Chondrocyte (in vitro differentiated cells): Measurements from ENCODE around the gene FHIP1B. TPM values are rescaled to one million over a fixed set of nuclear protein-coding genes. Genes with fewer than 3 reads are reported as not detected.

ENCODE experiments used
- DNase-seq: peaks from one replicate; pipeline ENCODE4 v3.0.0; 2021; ENCODE audit warnings: mixed read lengths, low spot score
- H3K27ac Mint-ChIP-seq: one replicate; pipeline ENCODE4 v1.8.0; 2021; ENCODE audit warnings: mild to moderate bottlenecking, moderate library complexity, mixed read lengths; ENCODE audit not compliant: unreplicated experiment
- H3K27me3 Mint-ChIP-seq: 2 replicates; pipeline ENCODE4 v1.8.0; 2021; ENCODE audit warnings: low read depth, mixed read lengths
- H3K36me3 Mint-ChIP-seq: 2 replicates; pipeline ENCODE4 v1.8.0; 2021; ENCODE audit warnings: low read depth, mixed read lengths
- H3K4me1 Mint-ChIP-seq: 2 replicates; pipeline ENCODE4 v1.8.0; 2021; ENCODE audit warnings: low read depth, mild to moderate bottlenecking, mixed read lengths
- H3K4me3 Mint-ChIP-seq: one replicate; pipeline ENCODE4 v1.8.0; 2021; ENCODE audit warnings: mild to moderate bottlenecking, moderate library complexity, mixed read lengths; ENCODE audit not compliant: unreplicated experiment
- H3K9me3 Mint-ChIP-seq: 2 replicates; pipeline ENCODE4 v1.8.0; 2021; ENCODE audit warnings: low read depth, mixed read lengths
- total RNA-seq: library from RNA; stranded (reverse); gene quantifications from 3 replicates; pipeline ENCODE4 v1.2.1, GENCODE V29; 2021
- TF ChIP-seq, protein P1 (sequence below): fragments of 200-600 bp; sonication (generic); IDR thresholded peaks from 2 replicates; pipeline ENCODE4 v1.5.0; 2021; ENCODE audit warnings: antibody characterized with exemption, mild to moderate bottlenecking, moderate library complexity

The FHIP1B gene
- total RNA-seq, 1 donor from 2014 or later: 19.8 TPM

DNA sequence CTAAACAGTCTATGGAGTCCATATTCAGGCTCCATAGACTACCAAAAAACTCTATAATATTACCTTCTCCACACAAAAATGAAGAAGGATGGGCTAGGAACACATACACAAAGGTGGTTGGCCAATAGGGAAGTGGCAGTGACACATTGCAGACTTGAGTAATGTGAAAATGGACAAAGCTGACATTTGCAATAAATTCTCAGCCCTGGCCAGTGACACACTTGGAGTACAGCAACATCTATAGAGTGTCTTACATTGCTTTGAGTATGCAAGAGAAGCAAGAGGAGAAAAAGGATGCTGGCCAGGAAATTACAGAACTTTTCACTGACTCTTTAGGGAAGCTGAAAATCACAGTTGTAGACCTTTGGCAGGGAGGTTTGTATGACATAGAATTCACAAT, 42.7 kb downstream of the FHIP1B start:
- no peak overlapping the region for H3K4me3 Mint-ChIP-seq

GRCh38 chr11:6175440-6175839, 59.0 kb downstream of the FHIP1B start:
- DNase-seq: no peak
- Mint-ChIP-seq H3K4me1 (no peaks in the 10 kb centered on the region), H3K27me3 (peaks cover 17% of the 10 kb centered on the region), H3K27ac (no peak overlapping the region), H3K4me3 (no peak overlapping the region), H3K36me3 (peaks cover under 1% of the 10 kb centered on the region), H3K9me3 (no peaks in the 10 kb centered on the region)
- TF ChIP-seq, protein P1, sequence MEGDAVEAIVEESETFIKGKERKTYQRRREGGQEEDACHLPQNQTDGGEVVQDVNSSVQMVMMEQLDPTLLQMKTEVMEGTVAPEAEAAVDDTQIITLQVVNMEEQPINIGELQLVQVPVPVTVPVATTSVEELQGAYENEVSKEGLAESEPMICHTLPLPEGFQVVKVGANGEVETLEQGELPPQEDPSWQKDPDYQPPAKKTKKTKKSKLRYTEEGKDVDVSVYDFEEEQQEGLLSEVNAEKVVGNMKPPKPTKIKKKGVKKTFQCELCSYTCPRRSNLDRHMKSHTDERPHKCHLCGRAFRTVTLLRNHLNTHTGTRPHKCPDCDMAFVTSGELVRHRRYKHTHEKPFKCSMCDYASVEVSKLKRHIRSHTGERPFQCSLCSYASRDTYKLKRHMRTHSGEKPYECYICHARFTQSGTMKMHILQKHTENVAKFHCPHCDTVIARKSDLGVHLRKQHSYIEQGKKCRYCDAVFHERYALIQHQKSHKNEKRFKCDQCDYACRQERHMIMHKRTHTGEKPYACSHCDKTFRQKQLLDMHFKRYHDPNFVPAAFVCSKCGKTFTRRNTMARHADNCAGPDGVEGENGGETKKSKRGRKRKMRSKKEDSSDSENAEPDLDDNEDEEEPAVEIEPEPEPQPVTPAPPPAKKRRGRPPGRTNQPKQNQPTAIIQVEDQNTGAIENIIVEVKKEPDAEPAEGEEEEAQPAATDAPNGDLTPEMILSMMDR: no peak

More for the DNA sequence above, 42.7 kb downstream of the FHIP1B start:
- Mint-ChIP-seq H3K4me1 (no peaks in the 10 kb centered on the region), H3K36me3 (no peaks in the 10 kb centered on the region), H3K27ac (no peak overlapping the region), H3K9me3 (peaks cover 1% of the 10 kb centered on the region), H3K27me3 (peaks cover 2% of the 10 kb centered on the region)
- TF ChIP-seq, protein P1: no peak
- DNase-seq: no peak

GRCh38 chr11:6170226-6170625, 64.2 kb downstream of the FHIP1B start, which contains the start of gene OR52B2:
TSS of gene OR52B2 (minus strand) at chr11:6170326. CDS start at chr11:6170326, 0 bp downstream.
- DNase-seq: no peak
- no peaks in the 10 kb centered on the region for H3K36me3 Mint-ChIP-seq
- no peak within 1 kb of the TSS for H3K4me3 Mint-ChIP-seq
- H3K27me3 Mint-ChIP-seq: peaks cover 13% of the 10 kb centered on the region
- peaks cover 11% of the 10 kb centered on the region for H3K9me3 Mint-ChIP-seq
- H3K27ac Mint-ChIP-seq: no peak within 1 kb of the TSS
- TF ChIP-seq, protein P1: no peak
- no peaks in the 10 kb centered on the region for H3K4me1 Mint-ChIP-seq

Other genes with a start within 250 kb of the FHIP1B start
- not detected in 3 replicates for gene OR52L1, start 247.7 kb downstream of the FHIP1B start, total RNA-seq
- gene OR56A4, start 227.7 kb downstream of the FHIP1B start, total RNA-seq: not detected in 3 replicates
- gene OR56A1, start 203.9 kb downstream of the FHIP1B start, total RNA-seq: not detected in 3 replicates
- gene OR56B4, start 127.0 kb downstream of the FHIP1B start, total RNA-seq: not detected in 3 replicates
- not detected in 3 replicates for gene OR52B2, start 64.3 kb downstream of the FHIP1B start, total RNA-seq
- gene OR52W1, start 35.4 kb downstream of the FHIP1B start, total RNA-seq: not detected in 3 replicates
- gene C11orf42, start 29.1 kb downstream of the FHIP1B start, total RNA-seq: not detected in 3 replicates
- gene CNGA4, start 4.5 kb upstream of the FHIP1B start, total RNA-seq: 0.17 to 0.22 TPM in 2 of 3 replicates, not detected in the other
- not detected in 3 replicates for gene CCKBR, start 25.2 kb upstream of the FHIP1B start, total RNA-seq
- 40.9 to 123 TPM (median 120 TPM) in 3 replicates for gene CAVIN3, start 85.9 kb upstream of the FHIP1B start, total RNA-seq
- gene SMPD1, start 155.8 kb upstream of the FHIP1B start, total RNA-seq: 81.1 to 102 TPM (median 99.4 TPM) in 3 replicates
- gene APBB1, start 184.5 kb upstream of the FHIP1B start, total RNA-seq: 34.5 to 42.5 TPM (median 36.4 TPM) in 3 replicates
- 2.6 to 3.8 TPM (median 3.2 TPM) in 3 replicates for gene HPX, start 206.4 kb upstream of the FHIP1B start, total RNA-seq
- gene TRIM3, start 239.3 kb upstream of the FHIP1B start, total RNA-seq: 27.2 to 36.9 TPM (median 27.6 TPM) in 3 replicates
- gene ARFIP2, start 246.7 kb upstream of the FHIP1B start, total RNA-seq: 57.7 to 61.4 TPM (median 57.7 TPM) in 3 replicates
- gene TIMM10B, start 246.9 kb upstream of the FHIP1B start, total RNA-seq: 27.4 to 34.1 TPM (median 28.7 TPM) in 3 replicates